HepG2 (cell line): ENCODE results near the gene PIP4K2C.

Source experiments
- CBX1 ChIP-seq: IDR thresholded peaks from one replicate; pipeline ENCODE4 v1.6.1; 2016; ENCODE audit warnings: antibody characterized with exemption, low read depth
- CBX5 ChIP-seq: sonication (generic); formaldehyde crosslinking; IDR thresholded peaks from 2 replicates; pipeline ENCODE4 v1.4.0; 2020; ENCODE audit warnings: missing genetic modification reagents, borderline replicate concordance
- MAFK ChIP-seq, 2 experiments: IDR thresholded peaks in 1 of 2; conservative IDR thresholded peaks in 1 of 2; 2 replicates each; pipeline ENCODE4 v1.6.1; 2011; ENCODE audit warnings: improper control_type of control experiment in 2 of 2, low read length in 2 of 2
- MAZ ChIP-seq, 2 experiments: sonication (generic) in 1 of 2; formaldehyde crosslinking in 1 of 2; IDR thresholded peaks; 2 replicates each; pipeline versions ENCODE4 v1.5.0 to v1.6.1; 2012 to 2020; ENCODE audit warnings: low read depth in 2 of 2, mild to moderate bottlenecking in 2 of 2, borderline replicate concordance in 1 of 2, improper control_type of control experiment in 1 of 2, low read length in 1 of 2, missing genetic modification reagents in 1 of 2, moderate library complexity in 1 of 2
- NFE2L2 ChIP-seq: fragments of 150-350 bp; IDR thresholded peaks from 2 replicates; pipeline ENCODE4 v1.6.1; 2014; ENCODE audit warnings: low read length
- POLR2A ChIP-seq, 2 experiments: IDR thresholded peaks; 2 replicates each; pipeline ENCODE4 v1.6.1; 2011; ENCODE audit warnings: low read depth in 2 of 2, low read length in 2 of 2, mild to moderate bottlenecking in 1 of 2, moderate library complexity in 1 of 2; ENCODE audit not compliant: insufficient read depth in 1 of 2
- RAD21 ChIP-seq: fragments of 450-650 bp; formaldehyde crosslinking; IDR thresholded peaks from 2 replicates; pipeline ENCODE4 v1.5.0; 2020; ENCODE audit warnings: mild to moderate bottlenecking
- SIN3A ChIP-seq: IDR thresholded peaks from 2 replicates; pipeline ENCODE4 v1.6.1; 2011; ENCODE audit warnings: low read depth, mild to moderate bottlenecking, control low read depth, low read length, borderline replicate concordance
- SYNCRIP ChIP-seq: fragments of 200-400 bp; formaldehyde crosslinking; IDR thresholded peaks from 2 replicates; pipeline ENCODE4 v1.6.1; 2018; ENCODE audit warnings: mild to moderate bottlenecking, low read depth, low read length; ENCODE audit not compliant: insufficient read depth
- TCF7L2 ChIP-seq: IDR thresholded peaks from 2 replicates; pipeline ENCODE4 v1.6.1; 2011; ENCODE audit warnings: mild to moderate bottlenecking, low read depth, low read length, moderate library complexity
- ZFP36L2 ChIP-seq: sonication (generic); formaldehyde crosslinking; IDR thresholded peaks from 2 replicates; pipeline ENCODE4 v1.4.0; 2020; ENCODE audit warnings: missing genetic modification reagents
- ZNF317 ChIP-seq: sonication (generic); formaldehyde crosslinking; IDR thresholded peaks from 2 replicates; pipeline ENCODE4 v1.5.0; 2020; ENCODE audit warnings: mild to moderate bottlenecking, missing genetic modification reagents
- TF ChIP-seq, protein P1 (sequence below): sonication (generic); formaldehyde crosslinking; IDR thresholded peaks from 2 replicates; pipeline ENCODE4 v1.5.1; 2020; ENCODE audit warnings: missing genetic modification reagents, mild to moderate bottlenecking, borderline replicate concordance
- TF ChIP-seq, protein P2 (sequence below): sonication (generic); formaldehyde crosslinking; IDR thresholded peaks from 2 replicates; pipeline ENCODE4 v1.5.0; 2020; ENCODE audit warnings: mild to moderate bottlenecking, missing genetic modification reagents, moderate library complexity

DNA sequence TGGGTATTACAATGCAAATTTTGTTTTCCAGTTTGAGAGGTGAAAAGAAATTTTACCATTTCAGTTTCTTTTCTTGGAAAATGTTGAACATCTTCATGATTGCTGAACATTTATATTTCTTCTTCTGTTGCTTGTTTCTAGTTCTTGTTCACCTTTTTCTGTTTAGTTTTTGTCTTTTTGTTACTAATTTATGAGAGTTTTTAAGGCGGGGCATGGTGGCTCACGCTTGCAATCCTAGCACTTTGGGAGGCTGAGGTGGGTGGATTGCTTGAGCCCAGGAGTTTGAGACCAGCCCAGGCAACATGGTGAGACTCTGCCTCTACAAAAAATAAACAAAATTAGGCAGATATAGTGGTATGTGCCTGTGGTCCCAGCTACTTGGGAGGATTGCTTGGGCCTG lies 30.5 kb upstream of the PIP4K2C start:
- TF ChIP-seq TCF7L2 (no peak), NFE2L2 (no peak), CBX5 (no peak), MAFK (conservative IDR thresholded peaks at IDR 0.05 in 1 of 2, IDR thresholded peaks at IDR 0.05 in 1 of 2; ENCODE audit: low read length in 2 of 2) (no peak), POLR2A (IDR thresholded peaks at IDR 0.05; ENCODE audit: insufficient read depth in 1 of 2, low read depth in 2 of 2, low read length in 2 of 2) (no peak), ZFP36L2 (CRISPR knock-in tag) (no peak), MAZ (IDR thresholded peaks at IDR 0.05; ENCODE audit: borderline replicate concordance, low read depth, low read length) (no peak), MAZ (CRISPR knock-in tag; IDR thresholded peaks at IDR 0.05; ENCODE audit: low read depth) (no peak), ZNF317 (CRISPR knock-in tag) (no peak), RAD21 (CRISPR knock-in tag) (no peak), CBX1 (no peak), SYNCRIP (no peak), SIN3A (no peak)
- TF ChIP-seq, protein P1, sequence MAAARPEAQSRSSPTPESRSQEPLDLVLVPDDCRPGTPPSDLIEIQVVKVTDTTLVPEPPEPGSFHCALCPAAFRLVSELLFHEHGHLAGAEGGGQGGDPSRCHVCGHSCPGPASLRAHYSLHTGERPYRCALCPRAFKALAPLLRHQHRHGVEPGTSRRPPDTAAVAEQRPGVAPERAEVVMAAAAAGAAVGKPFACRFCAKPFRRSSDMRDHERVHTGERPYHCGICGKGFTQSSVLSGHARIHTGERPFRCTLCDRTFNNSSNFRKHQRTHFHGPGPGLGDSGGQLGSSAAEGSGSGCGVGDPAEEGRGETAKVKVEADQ (CRISPR knock-in tag), result no peak
- TF ChIP-seq, protein P2, sequence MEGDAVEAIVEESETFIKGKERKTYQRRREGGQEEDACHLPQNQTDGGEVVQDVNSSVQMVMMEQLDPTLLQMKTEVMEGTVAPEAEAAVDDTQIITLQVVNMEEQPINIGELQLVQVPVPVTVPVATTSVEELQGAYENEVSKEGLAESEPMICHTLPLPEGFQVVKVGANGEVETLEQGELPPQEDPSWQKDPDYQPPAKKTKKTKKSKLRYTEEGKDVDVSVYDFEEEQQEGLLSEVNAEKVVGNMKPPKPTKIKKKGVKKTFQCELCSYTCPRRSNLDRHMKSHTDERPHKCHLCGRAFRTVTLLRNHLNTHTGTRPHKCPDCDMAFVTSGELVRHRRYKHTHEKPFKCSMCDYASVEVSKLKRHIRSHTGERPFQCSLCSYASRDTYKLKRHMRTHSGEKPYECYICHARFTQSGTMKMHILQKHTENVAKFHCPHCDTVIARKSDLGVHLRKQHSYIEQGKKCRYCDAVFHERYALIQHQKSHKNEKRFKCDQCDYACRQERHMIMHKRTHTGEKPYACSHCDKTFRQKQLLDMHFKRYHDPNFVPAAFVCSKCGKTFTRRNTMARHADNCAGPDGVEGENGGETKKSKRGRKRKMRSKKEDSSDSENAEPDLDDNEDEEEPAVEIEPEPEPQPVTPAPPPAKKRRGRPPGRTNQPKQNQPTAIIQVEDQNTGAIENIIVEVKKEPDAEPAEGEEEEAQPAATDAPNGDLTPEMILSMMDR, result no peak
